Stimulated activated CD4-positive, alpha-beta T cell treated with anti-CD3 and anti-CD28 coated beads, Interleukin-4, amount 100 ng/mL, for 24 hours (primary cell): ENCODE data around the gene HPSE.
"Not testable (repeated sequence)": the region's sequence is repeated elsewhere in the genome, so short reads cannot be mapped to it uniquely, and the experiment has no call there.

Experiments used
- DNase-seq: peaks from one replicate; pipeline ENCODE4 v3.0.0-alpha.2; 2020

The HPSE gene

DNA sequence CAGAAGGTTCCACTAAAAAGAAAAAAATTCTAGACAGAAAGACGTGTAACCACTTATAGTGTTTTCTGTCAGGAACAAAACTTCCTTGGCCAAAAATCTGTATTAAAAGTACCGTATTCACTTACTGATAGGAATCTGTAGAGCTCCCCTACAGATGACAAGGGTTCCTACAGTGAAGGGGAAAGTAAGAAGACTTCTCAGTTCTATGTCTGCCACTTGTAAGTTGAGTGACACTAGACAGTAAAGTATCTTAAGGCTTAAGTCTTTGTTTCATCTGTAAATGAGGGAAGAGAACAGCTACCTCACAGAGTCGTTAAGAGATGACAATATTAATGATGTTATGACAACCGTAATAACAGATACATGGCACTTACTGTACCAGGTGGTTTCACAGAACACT, 53.3 kb downstream of the HPSE start:
- no peak for DNase-seq

DNA sequence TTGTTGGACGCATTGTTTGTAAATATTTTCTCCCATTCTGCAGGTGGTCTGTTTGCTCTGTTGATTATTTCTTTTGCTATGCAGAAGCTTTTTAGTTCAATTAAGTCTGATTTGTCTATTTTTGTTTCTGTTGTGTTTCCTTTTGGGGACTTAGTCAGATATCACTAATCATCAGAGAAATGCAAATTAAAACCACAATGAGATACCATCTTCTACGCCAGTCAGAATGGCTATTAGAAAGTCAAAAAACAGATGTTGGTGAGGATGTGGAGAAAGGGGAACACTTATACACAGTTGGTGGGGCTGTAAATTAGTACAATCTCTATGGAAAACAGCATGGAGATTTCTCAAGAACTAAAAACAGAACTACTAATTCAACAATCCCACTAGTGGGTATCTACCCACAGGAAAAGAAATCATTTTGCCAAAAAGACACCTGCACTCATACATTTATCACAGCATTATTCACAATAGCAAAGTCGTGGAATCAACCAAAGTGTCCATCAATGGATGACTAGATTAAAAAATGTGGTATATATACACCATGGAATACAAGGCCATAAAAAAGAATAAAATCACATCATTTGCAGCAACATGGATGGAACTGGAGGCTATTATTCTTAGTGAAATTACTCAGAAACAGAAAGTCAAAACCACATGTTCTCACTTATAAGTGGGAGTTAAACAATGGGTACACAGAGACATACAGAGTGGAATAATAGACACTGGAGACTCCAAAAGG, 58.2 kb downstream of the HPSE start:
- DNase-seq, result no peak

DNA sequence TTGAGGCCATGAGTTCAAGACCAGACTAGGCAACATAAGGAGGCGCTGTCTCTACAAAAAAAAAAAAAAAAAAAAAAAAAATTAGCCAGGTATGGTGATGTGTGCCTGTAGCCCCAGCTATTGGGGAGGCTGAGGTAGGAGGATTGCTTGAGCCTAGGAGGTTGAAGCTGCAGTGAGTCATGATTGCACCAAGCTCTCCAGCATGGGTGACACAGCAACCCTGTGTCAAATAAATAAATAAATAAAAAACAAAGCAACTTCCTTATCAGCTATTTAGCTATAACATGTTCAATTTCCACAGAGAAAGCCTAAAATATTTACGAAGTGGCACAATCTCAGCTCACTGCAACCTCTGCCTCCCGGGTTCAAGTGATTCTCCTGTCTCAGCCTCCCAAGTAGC, 60.7 kb downstream of the HPSE start:
- DNase-seq, result not testable (repeated sequence)

DNA sequence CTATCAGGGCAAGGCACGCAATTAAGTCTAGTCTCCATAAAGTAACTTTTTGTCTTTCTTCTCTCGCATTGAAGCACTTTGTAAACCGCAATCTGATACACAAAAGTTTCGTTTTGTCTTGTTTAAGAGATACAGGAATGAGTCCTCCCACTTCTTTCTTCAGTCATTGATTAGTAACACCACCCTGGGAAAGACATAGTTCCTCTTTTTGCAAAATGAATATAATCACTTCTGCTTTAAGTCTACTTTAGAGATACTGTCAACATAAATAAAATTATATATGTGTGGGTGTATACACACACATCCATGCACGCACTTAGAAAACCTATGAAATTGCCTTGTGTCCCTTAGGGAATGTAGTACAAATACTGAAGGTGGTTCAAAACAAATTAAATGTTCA, 61.7 kb downstream of the HPSE start:
- DNase-seq, result no peak

DNA sequence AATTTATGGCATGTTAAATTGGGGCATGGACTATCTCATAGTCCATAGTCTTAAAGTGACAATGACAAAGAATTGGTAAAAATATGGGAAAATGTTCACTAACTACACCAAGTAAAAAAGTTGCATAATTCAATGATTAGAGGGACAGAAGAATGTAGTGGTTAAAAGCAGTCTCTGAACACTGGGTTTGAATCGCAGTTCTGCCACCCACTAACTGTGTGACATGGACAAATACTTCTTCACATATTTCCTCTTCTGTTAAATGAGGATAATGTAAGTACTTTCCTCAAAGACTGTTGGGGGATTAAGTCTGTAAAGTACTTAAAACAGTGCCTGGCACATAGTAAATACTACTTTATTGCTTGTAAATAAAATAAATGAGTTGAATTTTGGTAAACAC, 65.4 kb downstream of the HPSE start:
- DNase-seq, result no peak

DNA sequence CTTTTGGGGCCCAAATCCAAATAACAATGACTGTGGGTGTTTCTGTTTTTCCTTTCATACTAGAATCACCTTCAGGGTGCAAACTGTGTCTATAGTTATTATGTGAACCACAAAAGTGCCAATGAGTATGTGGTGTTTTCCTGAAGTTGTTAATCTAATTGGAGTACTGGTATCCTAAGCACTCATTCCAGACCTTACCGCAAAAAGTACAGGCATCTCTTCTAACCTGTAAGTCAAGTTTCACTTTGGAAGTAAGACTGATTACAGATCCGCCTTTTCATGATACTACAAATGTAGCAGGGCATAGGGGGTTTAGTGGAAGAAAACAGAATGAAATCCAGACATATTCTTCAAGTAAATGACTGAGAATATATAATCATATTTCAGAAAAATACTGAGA, 66.2 kb downstream of the HPSE start:
- DNase-seq, result no peak

DNA sequence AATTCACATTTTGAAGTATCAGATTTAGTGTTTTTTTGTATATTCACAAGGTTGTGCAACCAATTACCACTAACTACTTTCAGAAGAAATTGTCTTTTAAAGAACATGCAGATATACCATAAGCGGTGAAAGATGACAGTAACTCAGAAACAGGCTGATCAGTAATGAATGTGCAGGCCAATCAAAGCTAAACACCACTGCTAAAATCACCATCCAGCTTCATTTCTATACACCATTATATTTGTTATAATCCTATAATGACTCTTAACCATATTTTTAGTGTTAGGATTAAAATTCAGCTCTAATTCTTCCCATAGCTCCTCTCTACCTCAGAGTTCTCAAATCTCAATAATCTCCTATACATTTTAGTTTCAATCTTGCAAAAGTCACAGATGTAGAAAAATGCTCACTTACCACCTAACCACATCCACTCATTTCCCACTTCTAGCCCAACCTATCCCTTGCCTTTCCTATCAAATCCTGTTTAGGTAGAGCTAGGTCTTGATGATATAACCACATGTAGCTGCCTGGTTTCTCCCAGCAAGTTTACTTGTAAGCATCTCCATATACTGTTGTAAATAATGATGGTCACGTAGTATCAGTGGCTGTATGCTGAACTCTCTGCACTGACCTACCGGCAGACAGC, 66.7 kb downstream of the HPSE start:
- DNase-seq, result no peak

DNA sequence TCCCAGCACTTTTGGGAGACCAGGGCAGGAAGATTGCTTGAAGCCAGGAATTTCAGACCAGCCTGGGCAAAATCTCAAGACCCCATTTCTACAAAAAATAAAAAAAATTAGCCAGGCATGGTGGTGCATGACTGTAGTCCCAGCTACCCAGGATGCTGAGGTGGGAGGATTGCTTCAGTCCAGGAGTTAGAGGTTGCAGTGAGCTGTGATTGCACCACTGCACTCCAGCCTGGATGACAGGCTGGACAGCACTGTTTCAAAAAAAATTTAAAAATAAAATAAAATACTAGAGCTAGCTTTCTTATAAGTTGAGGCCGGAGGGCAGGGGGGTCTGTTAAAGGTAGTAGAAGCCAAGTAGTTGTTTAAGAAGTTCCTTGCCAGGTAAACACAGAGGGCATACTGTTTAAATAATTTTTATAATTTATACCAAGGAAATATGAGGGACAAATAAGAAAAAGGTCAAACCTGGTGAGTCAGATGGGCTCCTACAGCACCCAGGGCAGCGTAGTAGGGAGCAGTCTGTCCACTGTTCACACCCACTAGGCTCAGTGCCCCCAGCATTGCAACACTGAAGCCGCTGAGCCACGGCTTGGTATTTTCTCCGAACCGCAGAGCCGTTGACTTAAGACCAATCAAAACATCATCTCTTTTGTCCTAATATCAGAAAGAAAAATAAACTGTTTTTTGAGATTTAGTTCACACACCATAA, 67.4 kb downstream of the HPSE start:
- DNase-seq, result no peak

DNA sequence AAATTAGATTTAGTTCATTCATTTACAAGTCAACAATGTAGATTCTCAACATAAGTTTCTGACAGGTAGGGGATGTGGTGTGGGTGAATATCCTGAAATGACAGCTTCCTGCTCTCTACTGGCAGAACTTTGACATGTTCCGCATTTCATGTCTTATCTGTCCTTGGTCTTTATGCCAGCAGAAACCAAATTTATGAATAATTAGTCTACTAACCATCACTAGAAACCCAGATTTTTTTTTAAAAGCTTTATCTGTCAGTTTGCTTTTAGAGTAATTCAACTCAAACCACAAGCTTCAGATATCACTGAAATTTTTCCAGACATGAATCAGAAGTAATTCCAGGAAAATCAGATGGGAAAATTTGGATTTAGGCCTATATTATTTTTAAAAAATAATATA, 68.0 kb downstream of the HPSE start:
- no peak for DNase-seq

DNA sequence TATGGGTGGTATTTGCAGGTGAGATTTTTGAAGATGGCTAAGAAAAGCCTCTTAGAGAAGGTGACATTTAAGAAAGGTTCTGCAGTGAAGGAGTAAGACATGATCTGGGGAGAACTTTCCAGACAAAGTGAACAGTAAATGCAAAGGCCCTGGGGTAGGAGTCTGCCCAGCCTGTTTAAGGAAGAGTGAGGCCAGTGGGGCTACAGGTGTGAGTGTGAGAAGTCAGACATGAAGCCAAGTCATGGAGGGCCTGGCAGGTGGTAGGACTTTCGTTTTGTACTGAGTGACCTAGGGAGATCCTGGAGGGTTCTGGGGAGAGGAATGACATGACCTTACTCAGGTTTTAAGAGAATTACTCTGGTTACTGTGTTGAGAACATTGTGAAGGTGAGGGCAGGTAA, 71.5 kb downstream of the HPSE start:
- no peak for DNase-seq

DNA sequence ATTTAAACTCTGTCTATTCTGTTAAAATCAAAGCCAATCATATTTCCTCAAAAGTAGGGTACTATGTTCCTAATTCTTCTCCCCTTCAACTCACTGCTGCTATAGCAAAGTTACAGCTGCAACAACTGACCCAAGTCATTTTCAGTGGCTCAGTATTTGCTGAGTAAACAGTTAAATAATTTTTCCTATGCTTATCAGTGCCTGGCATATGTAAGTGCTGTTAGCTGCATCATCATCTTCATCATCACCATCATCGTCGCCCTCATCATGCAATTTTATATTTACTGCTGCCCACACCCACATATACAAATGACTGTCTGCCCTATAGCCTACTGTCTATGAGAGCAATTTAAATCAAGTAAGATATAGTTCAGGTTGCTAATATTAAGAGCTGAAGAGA, 72.0 kb downstream of the HPSE start:
- DNase-seq, result no peak

DNA sequence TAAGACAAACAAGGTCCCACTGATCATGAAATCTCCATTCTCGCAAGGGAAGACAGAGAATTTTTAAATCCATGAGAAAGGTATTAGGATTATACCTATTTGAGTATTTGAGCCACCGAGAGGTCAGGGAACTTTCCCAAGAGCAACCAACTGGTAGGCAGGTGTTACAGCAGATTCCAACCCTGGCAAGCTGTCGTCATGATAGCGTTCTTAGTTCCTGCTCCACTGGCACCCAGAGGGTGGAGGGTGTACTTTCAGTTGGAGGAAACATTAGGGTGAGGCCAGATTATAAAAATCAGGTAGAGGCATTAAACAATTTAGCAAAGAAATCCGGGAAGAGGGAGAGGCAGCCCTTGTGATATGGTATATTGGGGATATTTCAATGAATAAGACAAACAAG, 73.3 kb downstream of the HPSE start:
- no peak for DNase-seq

DNA sequence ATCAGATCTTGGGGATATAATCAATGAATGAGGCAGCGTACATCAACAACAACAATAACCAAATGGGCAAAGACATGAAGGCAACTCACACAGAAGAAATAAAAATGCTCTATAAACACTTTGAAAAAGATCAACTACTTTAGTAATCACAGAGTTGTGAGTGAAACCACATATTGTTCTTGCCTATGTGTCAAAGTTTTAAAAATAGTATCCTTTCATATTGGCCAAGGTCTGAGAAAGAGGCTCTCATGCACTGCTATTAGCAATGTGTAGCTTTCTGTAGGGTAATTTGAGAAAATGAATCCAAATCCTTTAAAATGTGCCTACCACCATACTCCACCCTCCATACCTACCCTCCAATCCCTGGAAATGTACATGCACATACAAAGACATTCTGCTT, 75.1 kb downstream of the HPSE start:
- no peak for DNase-seq

DNA sequence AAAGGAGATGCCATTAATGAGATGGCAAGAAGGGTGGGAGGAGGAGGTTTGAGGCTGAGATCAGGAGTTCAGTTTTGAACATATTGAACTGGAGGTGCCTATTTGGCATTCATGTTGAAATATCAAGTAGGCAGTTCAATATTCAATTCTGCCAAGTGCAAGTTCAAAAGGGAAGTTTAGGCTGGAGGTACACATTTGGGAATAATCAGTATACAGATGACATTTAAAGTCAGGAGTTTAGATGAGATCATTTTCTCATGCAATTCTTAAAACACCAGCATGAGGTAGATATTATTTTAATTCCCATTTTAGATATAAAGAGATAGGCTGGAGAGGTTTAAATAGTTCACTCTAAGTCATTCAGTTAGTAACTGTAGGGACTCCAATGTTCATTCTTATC, 76.2 kb downstream of the HPSE start:
- no peak for DNase-seq

DNA sequence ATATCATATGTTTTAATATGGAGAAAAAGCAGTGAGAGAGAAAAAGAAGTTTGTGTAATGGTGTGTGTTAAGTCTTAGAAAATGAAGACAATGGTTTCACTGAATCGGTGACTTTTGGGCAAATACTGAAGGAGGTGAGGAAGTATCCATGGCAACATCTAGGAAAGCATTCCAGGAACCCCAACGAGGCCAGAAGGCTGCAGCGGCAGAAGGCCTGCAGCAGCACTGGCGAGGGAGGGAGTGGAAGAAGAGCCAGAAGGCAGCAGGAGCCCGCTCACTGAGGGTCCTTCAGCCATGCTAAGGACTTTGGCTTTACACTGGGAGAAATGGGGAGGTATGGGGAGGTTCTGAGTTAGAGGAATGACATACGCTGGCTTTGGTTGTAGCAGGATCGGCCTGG, 76.8 kb downstream of the HPSE start:
- DNase-seq, result no peak

DNA sequence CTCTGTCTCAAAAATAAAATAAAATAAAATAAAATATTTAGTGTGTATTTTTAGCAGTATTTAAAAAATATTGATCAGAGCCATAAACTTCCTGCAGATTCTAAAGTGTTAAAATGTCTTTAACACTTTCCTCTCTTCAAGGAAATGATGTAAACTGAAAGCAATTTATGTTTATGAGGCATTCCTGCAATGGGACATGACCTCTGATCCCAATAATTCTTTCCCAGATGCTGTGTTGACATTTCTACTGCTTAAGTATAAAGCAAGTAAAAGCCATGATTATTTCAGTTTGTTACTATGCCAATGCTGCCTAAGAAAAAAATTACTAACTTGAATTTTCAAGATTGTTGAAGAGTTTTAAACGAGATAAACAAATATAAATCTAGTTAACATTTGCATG, 79.1 kb downstream of the HPSE start:
- no peak for DNase-seq

DNA sequence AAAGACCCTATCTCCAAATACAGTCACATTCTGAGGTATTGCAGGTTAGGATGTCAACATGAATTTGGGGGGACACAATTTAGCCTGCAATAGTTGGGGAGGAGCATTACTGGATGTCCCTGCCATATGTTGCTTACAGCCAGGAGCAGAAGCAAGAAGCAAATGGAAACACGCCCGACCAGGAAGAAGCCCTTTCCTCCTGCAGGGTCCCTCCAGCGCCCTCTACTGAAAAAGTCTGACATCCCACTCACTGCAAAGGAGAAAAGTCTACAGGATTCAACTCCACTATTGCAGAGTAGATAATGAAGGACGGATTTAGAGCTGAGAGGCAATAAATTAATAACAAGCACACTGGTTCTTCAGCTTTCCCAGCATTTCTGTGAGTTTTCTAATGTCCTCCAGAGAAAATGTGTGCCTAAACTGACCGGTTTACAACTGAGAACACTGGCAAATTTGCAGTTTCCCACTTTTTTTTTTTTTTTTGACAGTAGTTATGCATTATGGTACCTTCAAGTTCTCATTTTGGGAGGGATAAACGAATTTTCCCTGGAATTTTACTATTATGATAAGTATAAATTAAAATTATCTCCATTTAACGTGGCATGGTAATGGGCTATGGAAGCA, 81.8 kb downstream of the HPSE start:
- DNase-seq, result peak; percentile 72

DNA sequence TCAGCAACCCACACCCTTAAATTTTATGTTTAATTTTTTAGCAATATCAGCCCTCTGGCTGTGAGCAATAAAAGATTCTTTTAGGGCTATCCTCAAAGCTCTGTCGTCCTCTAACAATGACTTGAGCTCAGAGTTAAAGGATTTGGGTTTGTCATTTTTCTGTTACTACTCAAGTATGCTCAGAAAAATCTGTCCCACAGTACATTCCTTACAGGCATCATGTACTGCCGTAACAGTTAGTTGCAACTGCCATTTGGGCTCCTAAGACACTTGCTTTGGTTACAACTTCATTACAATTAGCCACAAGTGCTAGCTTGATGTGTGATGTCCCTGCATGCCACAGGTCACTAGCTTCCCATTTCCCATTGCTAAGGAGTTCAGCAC, 83.2 kb downstream of the HPSE start:
- DNase-seq, result no peak

DNA sequence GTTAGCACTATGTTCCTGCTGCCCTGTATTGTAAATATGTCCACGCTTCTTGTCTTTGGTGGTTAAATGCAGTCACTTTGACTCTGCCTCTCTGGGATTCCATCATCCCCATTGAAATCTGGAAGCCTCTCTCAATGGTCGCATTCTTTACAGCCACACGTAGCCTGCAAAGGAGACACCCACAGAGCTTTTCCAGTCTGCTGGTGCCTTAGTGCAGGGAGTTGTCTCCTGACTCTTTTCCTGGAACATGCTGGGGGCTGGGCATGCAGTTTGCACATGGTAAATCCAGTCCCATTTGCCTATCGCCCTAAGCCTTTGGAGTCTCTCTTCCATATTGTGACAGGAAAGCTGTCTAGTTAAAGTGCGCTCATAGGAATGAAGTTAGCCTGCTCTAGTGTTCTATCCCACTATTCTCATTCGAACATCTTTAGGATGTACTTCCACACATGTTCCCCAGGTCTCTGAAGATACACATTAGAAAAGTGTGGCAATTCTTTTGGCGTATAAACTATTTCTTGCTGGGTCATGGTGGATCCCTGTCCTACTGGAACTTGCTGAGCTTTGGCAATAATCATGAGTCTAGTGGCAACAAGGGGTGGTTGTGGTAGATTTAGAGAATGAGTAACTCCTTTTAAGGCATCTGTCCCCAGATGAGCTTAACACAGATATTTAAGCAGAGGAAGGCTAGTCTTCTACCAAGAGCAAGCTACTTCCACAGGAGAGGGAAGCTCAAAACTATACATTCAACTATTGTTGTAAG, 83.8 kb downstream of the HPSE start:
- no peak for DNase-seq

DNA sequence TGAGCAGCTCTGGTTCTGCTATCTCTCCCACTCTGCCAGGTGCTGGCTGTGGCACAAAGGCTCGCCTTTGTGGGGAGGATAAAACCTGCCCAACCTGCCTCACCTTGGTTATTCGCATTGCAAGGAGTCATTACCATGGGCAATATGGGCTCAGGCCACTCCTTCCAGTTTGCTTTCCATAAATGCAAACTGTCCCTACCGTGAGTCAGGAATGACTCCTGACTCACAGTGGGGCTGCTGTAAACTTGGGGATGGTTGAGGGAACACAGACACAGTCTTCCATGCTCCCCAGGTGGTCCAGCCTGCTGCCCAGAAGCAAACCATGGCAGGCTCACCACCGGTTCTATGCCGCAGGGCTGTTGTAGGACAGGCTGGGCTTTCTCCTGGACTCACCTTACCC, 86.2 kb downstream of the HPSE start:
- DNase-seq, result no peak

DNA sequence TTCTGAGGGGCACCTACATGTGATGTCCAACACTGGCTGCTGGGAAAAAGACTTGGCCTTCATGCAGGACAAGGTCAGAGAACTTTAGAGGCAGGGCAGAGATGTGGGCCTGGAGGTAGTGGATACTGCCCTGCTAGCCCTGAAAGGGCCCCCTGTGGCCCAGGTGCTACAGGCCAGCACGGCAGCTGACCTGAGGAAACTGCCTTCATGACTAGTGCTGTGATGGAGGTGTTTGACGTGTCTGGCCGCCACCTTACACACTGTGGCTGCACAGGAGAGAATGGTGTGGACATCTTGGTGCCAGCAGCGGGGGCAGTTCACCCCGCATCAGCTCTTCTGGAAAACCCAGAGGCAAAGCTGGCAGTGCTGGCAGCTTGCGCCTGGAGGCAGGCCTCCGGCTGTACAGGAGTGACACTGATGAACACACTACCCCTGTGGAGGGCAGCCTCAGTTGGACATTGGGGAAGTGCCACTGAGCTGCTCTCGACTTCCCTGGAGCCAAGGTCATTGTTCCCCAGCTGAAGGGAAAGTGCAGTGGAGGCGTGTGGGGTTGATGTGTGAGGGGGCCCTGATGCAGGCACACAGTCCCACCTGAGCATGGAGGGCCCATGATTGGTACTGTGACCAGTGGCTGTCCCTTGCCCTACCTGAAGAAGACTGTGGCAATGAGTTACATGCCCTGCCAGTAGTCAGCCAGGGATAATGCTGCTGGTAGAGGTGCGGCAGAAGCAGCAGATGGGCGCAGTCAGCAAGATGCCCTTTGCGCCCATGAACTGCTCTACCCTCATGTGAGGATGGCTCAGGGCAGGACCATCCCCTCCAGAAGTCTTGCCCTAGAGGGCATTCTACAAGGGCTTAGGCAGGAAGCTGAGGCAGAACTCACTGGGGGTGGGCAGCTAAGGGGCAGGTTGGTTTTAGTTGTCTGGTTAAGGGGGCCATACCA, 87.0 kb downstream of the HPSE start:
- DNase-seq, result no peak
